Gastrocnemius medialis (tissue), 4 donors: ENCODE results near the gene ZNF697. TPM values are rescaled to one million over a fixed set of nuclear protein-coding genes. Genes with fewer than 3 reads are reported as not detected.

ENCODE experiments used
- ATAC-seq, 2 donors: fragments of 150-250 bp; one replicate each; pipeline ENCODE4 v1.9.1; 2016
- DNase-seq, 2 donors: peaks; one replicate each; pipeline ENCODE4 v3.0.0-alpha.2; 2019
- H3K27ac ChIP-seq, 4 donors: fragments of 200-600 bp; sonication (generic); 1 replicate in 1 of 4; 2 replicates in 3 of 4; pipeline ENCODE4 v1.5.1; 2016 to 2018; ENCODE audit warnings: mild to moderate bottlenecking in 2 of 4, moderate library complexity in 1 of 4
- H3K27me3 ChIP-seq, 3 donors: fragments of 200-600 bp; sonication (generic) in 2 of 3; 1 replicate in 1 of 3; 2 replicates in 2 of 3; pipeline versions ENCODE4 v1.5.1 to v1.6.0; 2016 to 2019; ENCODE audit warnings: mild to moderate bottlenecking in 1 of 3, moderate library complexity in 1 of 3
- H3K36me3 ChIP-seq, 2 donors: fragments of 200-600 bp; sonication (generic) in 1 of 2; one replicate each; pipeline ENCODE4 v1.5.1; 2017 to 2018
- H3K4me1 ChIP-seq, 2 donors: fragments of 200-600 bp; sonication (generic) in 1 of 2; one replicate each; pipeline ENCODE4 v1.5.1; 2016 to 2017; ENCODE audit warnings: mild to moderate bottlenecking in 2 of 2
- H3K4me3 ChIP-seq, 4 donors: fragments of 200-600 bp; sonication (generic) in 3 of 4; 1 replicate in 1 of 4; 2 replicates in 3 of 4; pipeline ENCODE4 v1.5.1; 2016 to 2019; ENCODE audit warnings: mild to moderate bottlenecking in 2 of 4
- H3K9me3 ChIP-seq, 3 donors: fragments of 200-600 bp; sonication (generic) in 2 of 3; 1 replicate in 1 of 3; 2 replicates in 2 of 3; pipeline ENCODE4 v1.5.1; 2016 to 2019
- CTCF ChIP-seq, 5 experiments: fragments of 450-650 bp in 3 of 5; fragments of 200-600 bp in 2 of 5; sonication (generic) in 2 of 5; IDR thresholded peaks in 4 of 5; conservative IDR thresholded peaks in 1 of 5; 1 replicate in 4 of 5; 2 replicates in 1 of 5; pipeline ENCODE4 v1.5.1; 2016 to 2019; ENCODE audit warnings: antibody characterized with exemption in 5 of 5, mild to moderate bottlenecking in 3 of 5, moderate library complexity in 3 of 5
- POLR2A ChIP-seq, 2 donors: fragments of 450-650 bp; IDR thresholded peaks; one replicate each; pipeline ENCODE4 v1.6.1; 2017; ENCODE audit warnings: antibody characterized with exemption in 2 of 2, mild to moderate bottlenecking in 2 of 2, moderate library complexity in 2 of 2
- in situ Hi-C, 4 donors: fragments of 200-750 bp; cut with MboI; loops; one replicate each; pipeline versions ENCODE4 v1.15.0 to v1.8.0; 2017; ENCODE audit warnings: low sequenced_read_pairs in 4 of 4
- intact Hi-C: fragments of 100-400 bp; cut with DNase I; formaldehyde crosslinking; loops from one replicate; pipeline ENCODE4 v1.15.1; 2023; ENCODE audit warnings: low total_unique reads
- total RNA-seq, 4 donors: library from RNA; depleted of rRNA; stranded (reverse); fragments of >200 nt; gene quantifications; one replicate each; pipeline versions ENCODE4 v1.1.0 to v1.2.3, GENCODE V29; 2016

Gene ZNF697
- total RNA-seq, 4 donors from 2014 or later: 1.4 to 3.1 (median 2.9) TPM

DNA sequence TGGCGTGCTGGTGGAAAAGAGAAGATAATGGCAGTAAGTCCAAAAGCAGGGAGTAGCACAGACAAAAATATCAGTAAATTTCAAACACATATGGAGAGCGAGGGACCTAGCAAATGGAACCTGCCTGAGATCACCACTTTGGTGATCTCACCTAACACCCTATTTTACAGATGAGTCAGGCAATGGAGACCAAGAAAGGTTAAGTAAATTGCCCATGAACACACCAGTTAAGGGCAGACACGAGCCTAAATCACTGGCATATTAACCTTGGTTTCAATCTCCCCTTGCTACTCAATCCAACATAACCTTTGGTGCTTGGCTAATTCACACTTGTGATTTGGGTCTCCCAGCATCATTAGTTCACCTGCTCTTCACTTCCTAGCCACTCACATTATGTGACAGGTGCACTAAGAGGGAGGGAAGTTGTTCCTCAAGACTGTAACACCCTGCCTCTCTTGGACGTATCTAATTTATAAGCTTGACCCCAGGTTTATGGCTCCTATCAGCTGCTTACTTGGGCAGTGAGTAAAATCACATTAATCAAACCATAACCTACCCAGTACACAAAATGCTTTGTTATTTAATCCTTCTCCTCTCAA, 11.5 kb downstream of the ZNF697 start:
- no peak overlapping the region for H3K4me3 ChIP-seq
- H3K36me3 ChIP-seq: no peaks in the 10 kb centered on the region
- no peak overlapping the region for H3K27ac ChIP-seq
- DNase-seq (no peak), ATAC-seq (no peak)
- H3K9me3 ChIP-seq: no peaks in the 10 kb centered on the region
- no peak for TF ChIP-seq POLR2A (IDR thresholded peaks at IDR 0.05)
- TF ChIP-seq CTCF (IDR thresholded peaks at IDR 0.05 in 4 of 5, conservative IDR thresholded peaks at IDR 0.05 in 1 of 5): no peak
- no peaks in the 10 kb centered on the region for H3K27me3 ChIP-seq
- peaks cover 21 to 37% of the 10 kb centered on the region in 2 donors for H3K4me1 ChIP-seq
- in situ Hi-C loops (no loop called here), intact Hi-C loops (no loop called here)

DNA sequence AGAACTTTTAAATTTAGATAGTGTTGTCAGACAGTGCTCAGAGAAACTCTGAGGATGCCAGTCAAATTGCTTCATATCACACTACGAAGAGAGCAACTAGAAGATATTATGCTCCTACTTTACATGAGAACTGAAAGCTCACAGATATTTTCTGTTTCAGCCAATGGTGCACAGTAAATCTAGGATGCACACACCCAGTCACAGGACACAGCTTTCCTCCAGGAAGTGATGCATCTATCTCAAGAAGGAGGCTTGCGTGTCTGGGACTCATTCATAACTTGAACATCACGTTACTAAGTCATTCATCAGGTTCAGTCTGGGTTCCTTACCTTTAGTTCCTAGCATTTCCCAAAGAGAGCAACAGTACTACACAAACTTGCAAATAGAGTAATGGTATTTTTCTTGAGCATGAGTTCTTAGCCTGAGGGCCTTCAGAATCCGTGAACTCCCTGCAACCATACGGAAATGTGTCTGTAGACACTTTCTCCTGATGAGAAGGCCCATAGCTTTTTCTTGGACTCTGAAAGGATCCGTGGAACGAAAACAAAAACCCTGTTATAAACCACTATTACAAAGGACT, 12.2 kb downstream of the ZNF697 start:
- Histone ChIP-seq H3K4me1 (peaks cover 25 to 43% of the 10 kb centered on the region in 2 donors), H3K4me3 (no peak overlapping the region), H3K36me3 (no peaks in the 10 kb centered on the region), H3K27ac (peak overlapping the region in 1 of 4 donors; percentile 21), H3K9me3 (no peaks in the 10 kb centered on the region), H3K27me3 (no peaks in the 10 kb centered on the region)
- ATAC-seq (no peak), DNase-seq (no peak)
- intact Hi-C loops (no loop called here), in situ Hi-C loops (no loop called here)
- TF ChIP-seq POLR2A (IDR thresholded peaks at IDR 0.05) (no peak), CTCF (IDR thresholded peaks at IDR 0.05 in 4 of 5, conservative IDR thresholded peaks at IDR 0.05 in 1 of 5) (no peak)

GRCh38 chr1:119634016-119634415, 14.1 kb downstream of the ZNF697 start:
- H3K4me3 ChIP-seq: no peak overlapping the region
- DNase-seq: no peak
- peak overlapping the region in 2 of 4 donors; percentile 43 to 48 for H3K27ac ChIP-seq
- no peak for ATAC-seq
- no peaks in the 10 kb centered on the region for H3K27me3 ChIP-seq
- intact Hi-C loops: no loop called here
- no peaks in the 10 kb centered on the region for H3K36me3 ChIP-seq
- TF ChIP-seq CTCF (IDR thresholded peaks at IDR 0.05 in 4 of 5, conservative IDR thresholded peaks at IDR 0.05 in 1 of 5) (no peak), POLR2A (IDR thresholded peaks at IDR 0.05) (no peak)
- H3K4me1 ChIP-seq: peaks cover 27 to 48% of the 10 kb centered on the region in 2 donors
- in situ Hi-C loops: no loop called here
- no peaks in the 10 kb centered on the region for H3K9me3 ChIP-seq

DNA sequence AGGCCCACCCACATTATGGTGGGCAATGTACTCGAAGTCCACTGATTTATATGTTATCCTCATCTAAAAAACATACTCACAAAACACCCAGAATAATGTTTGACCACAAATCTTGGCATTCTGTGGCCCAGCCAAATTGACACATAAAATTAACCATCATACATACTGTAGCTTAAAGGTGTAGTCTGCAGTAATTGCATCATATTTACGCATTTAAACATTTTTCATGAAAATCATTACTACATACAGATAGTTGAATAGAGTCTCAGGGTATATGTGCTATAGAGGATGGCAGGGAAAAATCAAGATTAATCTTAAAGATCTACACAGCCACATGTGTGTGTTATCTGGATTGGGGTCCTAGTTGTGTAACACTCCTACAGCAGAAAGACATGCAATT, 14.5 kb downstream of the ZNF697 start:
- in situ Hi-C loops: no loop called here

More for the DNA sequence above, 14.5 kb downstream of the ZNF697 start:
- no peak overlapping the region for H3K4me3 ChIP-seq
- intact Hi-C loops: no loop called here
- H3K9me3 ChIP-seq: no peaks in the 10 kb centered on the region
- ATAC-seq (no peak), DNase-seq (no peak)
- H3K27ac ChIP-seq: peak overlapping the region in 2 of 4 donors; percentile 43 to 48
- no peaks in the 10 kb centered on the region for H3K36me3 ChIP-seq
- H3K27me3 ChIP-seq: no peaks in the 10 kb centered on the region
- H3K4me1 ChIP-seq: peaks cover 27 to 48% of the 10 kb centered on the region in 2 donors
- TF ChIP-seq CTCF (IDR thresholded peaks at IDR 0.05 in 4 of 5, conservative IDR thresholded peaks at IDR 0.05 in 1 of 5): no peak
- no peak for TF ChIP-seq POLR2A (IDR thresholded peaks at IDR 0.05)
